Fibroblast of the aortic adventitia (primary cell): ENCODE results near the gene FA2H. TPM values are rescaled to one million over a fixed set of nuclear protein-coding genes. Genes with fewer than 3 reads are reported as not detected.

Experiments used
- DNase-seq: peaks from one replicate; pipeline ENCODE4 v3.0.0-alpha.2; 2010; ENCODE audit warnings: low read depth
- H3K4me3 ChIP-seq: 2 replicates; pipeline ENCODE4 v1.5.1; 2011; ENCODE audit warnings: low read depth, mild to moderate bottlenecking, control low read depth, low read length, moderate library complexity
- CTCF ChIP-seq: IDR thresholded peaks from 2 replicates; pipeline ENCODE4 v1.5.1; 2011; ENCODE audit warnings: mild to moderate bottlenecking, low read length, control low read depth, inconsistent platforms; ENCODE audit not compliant: insufficient read depth
- total RNA-seq: library from RNA; depleted of rRNA; stranded (reverse); fragments of >200 nt; gene quantifications from 2 replicates; pipeline ENCODE4 v1.2.3, GENCODE V29; 2012; ENCODE audit warnings: low replicate concordance

The FA2H gene
- total RNA-seq, 1 donor, result not detected

GRCh38 chr16:74745926-74746325, 28.7 kb downstream of the FA2H start:
- no peak overlapping the region for H3K4me3 ChIP-seq
- TF ChIP-seq CTCF, result no peak

GRCh38 chr16:74745109-74745615, 29.5 kb downstream of the FA2H start:
- TF ChIP-seq CTCF, result no peak
- H3K4me3 ChIP-seq, result no peak overlapping the region
- no peak for DNase-seq

More at GRCh38 chr16:74745926-74746325, 28.7 kb downstream of the FA2H start:
- no peak for DNase-seq

- TF ChIP-seq CTCF, result no peak
- H3K4me3 ChIP-seq, result no peak overlapping the region
- DNase-seq, result no peak
Measured at GRCh38 chr16:74744566-74744965, 30.1 kb downstream of the FA2H start.

- peak; percentile 68 for DNase-seq
- TF ChIP-seq CTCF, result no peak
- H3K4me3 ChIP-seq, result no peak overlapping the region
Measured at GRCh38 chr16:74743668-74744299, 30.8 kb downstream of the FA2H start.

GRCh38 chr16:74743045-74743667, 31.5 kb downstream of the FA2H start:
- no peak for TF ChIP-seq CTCF

GRCh38 chr16:74742051-74742481, 32.6 kb downstream of the FA2H start:
- H3K4me3 ChIP-seq, result no peak overlapping the region
- peak; percentile 41 for DNase-seq
- TF ChIP-seq CTCF, result no peak

More at GRCh38 chr16:74743045-74743667, 31.5 kb downstream of the FA2H start:
- no peak overlapping the region for H3K4me3 ChIP-seq
- DNase-seq, result no peak
